ENCODE results near the gene TMEM272. TPM values are rescaled to one million over a fixed set of nuclear protein-coding genes. Genes with fewer than 3 reads are reported as not detected.

TMEM272 gene
- total RNA-seq, 4 donors from 2014 or later, result not detected

GRCh38 chr13:51885651-51886050, 40.7 kb upstream of the TMEM272 start:
- intact Hi-C loops (cut with DNase I), result loop anchor here (2.0 kb wide), 1 partner anchor 55 kb away; no protein-coding TSS in a partner anchor
- 91% methylated on average over 2 of the region's 2 CpGs for WGBS

DNA sequence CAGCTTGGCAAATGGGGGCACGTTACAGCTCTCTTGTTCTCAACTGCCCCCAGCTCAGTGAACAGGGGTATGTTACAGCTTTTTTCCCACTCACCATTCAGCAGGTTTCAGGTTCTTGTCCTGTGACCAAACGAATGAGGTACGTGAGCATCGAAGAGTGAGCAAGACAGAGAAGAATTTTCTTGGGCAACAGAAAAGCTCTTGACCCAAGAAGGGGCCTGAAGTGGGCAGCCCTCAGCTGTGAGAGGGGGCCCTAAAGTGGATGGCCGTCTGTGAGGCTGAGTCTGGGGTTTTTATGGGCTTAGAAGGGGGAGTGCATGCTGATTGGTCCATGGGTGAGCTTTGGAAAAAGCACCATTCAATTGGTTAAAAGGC, 38.2 kb upstream of the TMEM272 start:
- WGBS, result 75% methylated on average over 5 of the region's 5 CpGs
- intact Hi-C loops (cut with DNase I), result no loop called here

More at GRCh38 chr13:51885651-51886050, 40.7 kb upstream of the TMEM272 start:
- Histone ChIP-seq H3K9me3 (peaks cover 0 to 5% (median 0%) of the 10 kb centered on the region in 4 donors), H3K27me3 (no peaks in the 10 kb centered on the region), H3K36me3 (no peaks in the 10 kb centered on the region), H3K4me3 (no peak overlapping the region), H3K27ac (replicated peaks in 1 of 4) (no peak overlapping the region), H3K4me1 (no peaks in the 10 kb centered on the region)
- TF ChIP-seq CTCF (IDR thresholded peaks at IDR 0.05) (no peak), EP300 (IDR thresholded peaks at IDR 0.05) (no peak), POLR2A (IDR thresholded peaks at IDR 0.05; ENCODE audit: low read depth) (no peak), POLR2AphosphoS5 (IDR thresholded peaks at IDR 0.05) (no peak)
- no peak for DNase-seq (ENCODE audit: extremely low spot score)

DNA sequence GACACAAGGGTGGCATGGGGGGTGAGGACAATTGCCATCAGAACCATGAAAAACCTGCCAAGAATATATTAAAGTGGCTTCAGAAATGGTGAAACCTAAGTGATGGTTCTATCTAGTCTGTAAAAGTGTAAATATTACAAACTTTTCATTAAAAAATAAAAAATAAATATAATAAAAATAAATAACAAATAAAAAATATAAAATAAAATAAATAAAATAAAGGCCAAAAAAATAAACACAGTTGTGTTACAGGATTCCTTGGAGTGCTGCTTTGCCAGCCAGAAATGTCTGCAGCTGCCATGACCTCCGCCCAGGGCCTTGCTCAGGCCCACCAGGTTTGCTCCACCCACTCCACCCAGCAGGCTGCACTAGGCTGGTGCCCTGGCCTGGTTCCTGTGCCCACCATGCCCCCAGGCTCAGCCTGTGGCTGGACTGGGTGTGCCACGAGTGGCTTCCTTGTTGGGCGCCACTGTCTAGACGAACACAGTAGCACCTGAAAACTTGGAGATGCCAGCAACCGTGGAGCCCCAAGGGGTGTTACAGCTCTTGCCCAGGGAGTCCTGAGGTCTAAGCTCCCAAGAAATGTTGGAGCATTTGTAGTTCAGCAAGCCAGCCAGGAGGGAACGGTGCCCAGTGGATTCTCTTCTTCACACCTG, 37.7 kb upstream of the TMEM272 start:
- DNase-seq (ENCODE audit: extremely low spot score), result no peak
- H3K4me1 ChIP-seq, result no peaks in the 10 kb centered on the region
- intact Hi-C loops (cut with DNase I), result no loop called here
- peaks cover 0 to 5% (median 0%) of the 10 kb centered on the region in 4 donors for H3K9me3 ChIP-seq
- TF ChIP-seq POLR2A (IDR thresholded peaks at IDR 0.05; ENCODE audit: low read depth) (no peak), EP300 (IDR thresholded peaks at IDR 0.05) (no peak), CTCF (IDR thresholded peaks at IDR 0.05) (no peak), POLR2AphosphoS5 (IDR thresholded peaks at IDR 0.05) (no peak)
- no peaks in the 10 kb centered on the region for H3K36me3 ChIP-seq
- H3K27ac ChIP-seq (replicated peaks in 1 of 4), result no peak overlapping the region
- no peak overlapping the region for H3K4me3 ChIP-seq
- H3K27me3 ChIP-seq, result no peaks in the 10 kb centered on the region
- 95% methylated on average over 4 of the region's 6 CpGs for WGBS

More for the DNA sequence above, 38.2 kb upstream of the TMEM272 start:
- TF ChIP-seq POLR2AphosphoS5 (IDR thresholded peaks at IDR 0.05) (no peak), CTCF (IDR thresholded peaks at IDR 0.05) (no peak)
- Histone ChIP-seq H3K4me3 (no peak overlapping the region), H3K36me3 (no peaks in the 10 kb centered on the region), H3K27me3 (no peaks in the 10 kb centered on the region), H3K4me1 (no peaks in the 10 kb centered on the region), H3K9me3 (peaks cover 0 to 5% (median 0%) of the 10 kb centered on the region in 4 donors), H3K27ac (replicated peaks in 1 of 4) (no peak overlapping the region)
- no peak for DNase-seq (ENCODE audit: extremely low spot score)

DNA sequence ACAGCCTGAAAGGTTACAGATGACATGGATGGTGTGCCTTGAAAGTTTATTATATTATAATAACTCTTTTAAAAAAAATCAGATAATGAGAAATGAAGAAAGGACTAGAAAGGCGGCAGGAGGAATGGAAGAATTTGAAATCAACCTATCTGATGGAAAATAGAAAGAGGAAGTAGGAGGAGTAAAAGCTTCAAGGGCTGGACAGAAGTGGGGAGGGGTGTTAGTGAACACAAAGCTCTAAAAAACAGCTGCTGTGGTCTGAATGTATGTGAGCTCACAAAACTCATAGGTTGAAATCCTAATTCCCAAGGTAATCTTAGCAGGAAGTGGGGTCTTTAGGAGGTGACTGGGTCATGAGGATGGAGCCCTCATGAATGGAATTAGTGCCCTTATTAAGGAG, 36.3 kb upstream of the TMEM272 start:
- no peak overlapping the region for H3K4me3 ChIP-seq
- peaks cover 0 to 5% (median 0%) of the 10 kb centered on the region in 4 donors for H3K9me3 ChIP-seq
- TF ChIP-seq POLR2A (IDR thresholded peaks at IDR 0.05; ENCODE audit: low read depth), result no peak
- TF ChIP-seq EP300 (IDR thresholded peaks at IDR 0.05), result no peak
- TF ChIP-seq POLR2AphosphoS5 (IDR thresholded peaks at IDR 0.05), result no peak
- TF ChIP-seq CTCF (IDR thresholded peaks at IDR 0.05), result no peak
- H3K36me3 ChIP-seq, result no peaks in the 10 kb centered on the region
- DNase-seq (ENCODE audit: extremely low spot score), result no peak
- intact Hi-C loops (cut with DNase I), result no loop called here
- H3K27me3 ChIP-seq, result no peaks in the 10 kb centered on the region
- H3K27ac ChIP-seq (replicated peaks in 1 of 4), result no peak overlapping the region
- WGBS, result 81% methylated on average over 1 of the region's 1 CpG
- no peaks in the 10 kb centered on the region for H3K4me1 ChIP-seq

DNA sequence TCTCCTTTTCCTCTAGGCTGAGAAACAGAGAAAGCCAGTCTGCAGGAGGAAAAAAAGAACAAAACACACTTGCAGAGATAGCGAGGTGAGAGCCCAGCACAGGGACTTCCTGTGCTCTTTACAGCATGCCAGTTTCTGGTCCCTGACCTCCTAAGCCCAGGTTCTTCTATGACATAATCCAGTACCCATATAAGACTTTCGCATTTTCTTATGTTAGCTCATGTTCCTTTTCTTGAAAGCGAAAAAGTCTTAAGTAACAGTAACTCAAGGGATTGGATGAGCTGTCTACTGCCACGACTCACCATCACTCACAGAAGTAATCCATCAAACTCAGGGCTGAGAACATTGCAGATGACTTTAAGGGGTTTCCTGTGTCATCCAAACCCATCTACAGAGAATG, 34.2 kb upstream of the TMEM272 start:
- TF ChIP-seq POLR2AphosphoS5 (IDR thresholded peaks at IDR 0.05), result no peak
- no peak for TF ChIP-seq EP300 (IDR thresholded peaks at IDR 0.05)
- TF ChIP-seq POLR2A (IDR thresholded peaks at IDR 0.05; ENCODE audit: low read depth), result no peak
- no peak for TF ChIP-seq CTCF (IDR thresholded peaks at IDR 0.05)

More for the DNA sequence above, 34.2 kb upstream of the TMEM272 start:
- 85% methylated on average over 4 of the region's 4 CpGs for WGBS
- Histone ChIP-seq H3K27me3 (no peaks in the 10 kb centered on the region), H3K9me3 (peaks cover 0 to 5% (median 0%) of the 10 kb centered on the region in 4 donors), H3K36me3 (no peaks in the 10 kb centered on the region), H3K4me1 (no peaks in the 10 kb centered on the region), H3K4me3 (no peak overlapping the region), H3K27ac (replicated peaks in 1 of 4) (no peak overlapping the region)
- intact Hi-C loops (cut with DNase I), result no loop called here
- no peak for DNase-seq (ENCODE audit: extremely low spot score)

Data from esophagus muscularis mucosa (tissue), 4 donors.